Breast epithelium (tissue), 4 donors: Measurements from ENCODE around the gene ARHGAP45. TPM values are rescaled to one million over a fixed set of nuclear protein-coding genes. Genes with fewer than 3 reads are reported as not detected.

Source experiments
- DNase-seq, 2 donors: peaks; one replicate each; pipeline ENCODE4 v3.0.0-alpha.2; 2019; ENCODE audit warnings: low spot score in 2 of 2
- H3K27ac ChIP-seq, 2 donors: fragments of 200-600 bp; sonication (generic) in 1 of 2; one replicate each; pipeline ENCODE4 v1.5.1; 2016 to 2019; ENCODE audit warnings: mild to moderate bottlenecking in 1 of 2
- H3K27me3 ChIP-seq, 2 donors: fragments of 200-600 bp; sonication (generic) in 1 of 2; one replicate each; pipeline versions ENCODE4 v1.5.1 to v1.6.0; 2017 to 2019; ENCODE audit warnings: control low read depth in 1 of 2, mild to moderate bottlenecking in 1 of 2
- H3K36me3 ChIP-seq: fragments of 200-600 bp; one replicate; pipeline ENCODE4 v1.5.1; 2019
- H3K4me1 ChIP-seq, 2 donors: fragments of 200-600 bp; sonication (generic); one replicate each; pipeline ENCODE4 v1.5.1; 2016 to 2019; ENCODE audit warnings: control low read depth in 1 of 2
- H3K4me3 ChIP-seq, 3 donors: fragments of 200-600 bp; sonication (generic); 1 replicate in 2 of 3; 2 replicates in 1 of 3; pipeline ENCODE4 v1.5.1; 2016 to 2019; ENCODE audit warnings: mild to moderate bottlenecking in 3 of 3, moderate library complexity in 2 of 3
- H3K9me3 ChIP-seq, 2 donors: fragments of 200-600 bp; sonication (generic) in 1 of 2; one replicate each; pipeline ENCODE4 v1.5.1; 2016 to 2019; ENCODE audit warnings: control low read depth in 1 of 2
- CTCF ChIP-seq, 3 donors: fragments of 450-650 bp; IDR thresholded peaks; one replicate each; pipeline ENCODE4 v1.5.1; 2016 to 2017; ENCODE audit warnings: antibody characterized with exemption in 3 of 3, mild to moderate bottlenecking in 3 of 3, moderate library complexity in 3 of 3
- POLR2A ChIP-seq: fragments of 450-650 bp; IDR thresholded peaks from one replicate; pipeline ENCODE4 v1.6.1; 2016; ENCODE audit warnings: antibody characterized with exemption, mild to moderate bottlenecking, moderate library complexity
- POLR2AphosphoS5 ChIP-seq, 3 donors: sonication (generic); formaldehyde crosslinking; IDR thresholded peaks; one replicate each; pipeline ENCODE4 v1.6.1; 2017; ENCODE audit warnings: antibody characterized with exemption in 3 of 3
- intact Hi-C: fragments of 100-400 bp; cut with DNase I; formaldehyde crosslinking; loops from one replicate; pipeline ENCODE4 v1.15.1; 2023; ENCODE audit warnings: low total_unique reads
- total RNA-seq, 3 donors: library from RNA; depleted of rRNA; stranded (reverse); fragments of >200 nt; gene quantifications; one replicate each; pipeline ENCODE4 v1.1.0, GENCODE V29; 2016

Gene ARHGAP45
- total RNA-seq, 3 donors from 2014 or later: 18.7 to 43.2 (median 23.9) TPM

GRCh38 chr19:1085053-1085658 is 18.2 kb downstream of the ARHGAP45 start:
- Histone ChIP-seq H3K36me3 (no peaks in the 10 kb centered on the region), H3K27ac (no peak overlapping the region), H3K4me1 (no peaks in the 10 kb centered on the region), H3K27me3 (no peaks in the 10 kb centered on the region), H3K9me3 (no peaks in the 10 kb centered on the region), H3K4me3 (no peak overlapping the region)
- intact Hi-C loops: no loop called here
- no peak for DNase-seq
- TF ChIP-seq CTCF (IDR thresholded peaks at IDR 0.05) (no peak), POLR2A (no peak), POLR2AphosphoS5 (IDR thresholded peaks at IDR 0.05) (no peak)

GRCh38 chr19:1085676-1086442 is 18.9 kb downstream of the ARHGAP45 start:
- Histone ChIP-seq H3K27me3 (no peaks in the 10 kb centered on the region), H3K9me3 (no peaks in the 10 kb centered on the region), H3K4me3 (no peak overlapping the region), H3K36me3 (no peaks in the 10 kb centered on the region), H3K4me1 (no peaks in the 10 kb centered on the region), H3K27ac (peak overlapping the region in 1 of 2 donors; percentile 10)
- no peak for DNase-seq
- intact Hi-C loops: no loop called here
- no peak for TF ChIP-seq POLR2A
- no peak for TF ChIP-seq CTCF (IDR thresholded peaks at IDR 0.05)

GRCh38 chr19:1086613-1087012 is 19.6 kb downstream of the ARHGAP45 start:
- H3K27ac ChIP-seq: no peak overlapping the region
- no peak overlapping the region for H3K4me3 ChIP-seq
- no peaks in the 10 kb centered on the region for H3K27me3 ChIP-seq
- no peak for TF ChIP-seq CTCF (IDR thresholded peaks at IDR 0.05)
- no peak for TF ChIP-seq POLR2AphosphoS5 (IDR thresholded peaks at IDR 0.05)
- TF ChIP-seq POLR2A: no peak
- intact Hi-C loops: no loop called here
- no peak for DNase-seq
- H3K9me3 ChIP-seq: no peaks in the 10 kb centered on the region
- H3K4me1 ChIP-seq: no peaks in the 10 kb centered on the region
- no peaks in the 10 kb centered on the region for H3K36me3 ChIP-seq

DNA sequence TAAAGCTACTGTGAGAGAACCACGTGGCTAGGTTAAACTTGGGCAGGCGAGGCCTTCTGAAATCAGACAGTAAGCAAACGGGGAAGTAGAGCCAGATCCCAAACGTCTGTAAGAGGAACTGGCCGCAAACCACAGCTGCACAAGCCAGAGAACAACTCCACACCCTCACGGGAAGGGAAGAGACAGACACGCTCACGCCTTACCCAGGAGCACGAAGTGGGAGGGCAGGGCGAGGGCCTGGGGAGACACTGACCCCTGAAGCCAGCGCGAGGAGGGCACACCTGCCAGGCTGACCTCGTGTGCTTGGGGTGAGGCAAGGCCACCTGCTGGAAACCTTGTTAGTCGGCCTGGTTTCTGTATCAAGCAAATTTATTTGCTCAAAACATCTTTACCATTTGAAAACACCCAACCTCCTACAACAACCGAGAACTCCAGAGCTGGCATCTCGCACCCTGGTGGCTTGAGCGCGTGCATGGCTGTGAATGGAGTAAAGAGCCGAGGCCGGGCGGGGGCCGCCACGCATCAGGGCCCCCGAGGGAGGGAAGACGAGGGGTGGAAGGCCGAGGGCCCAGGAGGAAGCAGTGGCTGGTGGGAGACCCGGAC is 20.9 kb downstream of the ARHGAP45 start:
- H3K36me3 ChIP-seq: no peaks in the 10 kb centered on the region
- H3K4me3 ChIP-seq: no peak overlapping the region
- H3K9me3 ChIP-seq: no peaks in the 10 kb centered on the region
- TF ChIP-seq CTCF (IDR thresholded peaks at IDR 0.05): no peak
- peak in 1 of 3 donors; percentile 29 for TF ChIP-seq POLR2AphosphoS5 (IDR thresholded peaks at IDR 0.05)
- intact Hi-C loops: no loop called here
- no peaks in the 10 kb centered on the region for H3K4me1 ChIP-seq
- DNase-seq: no peak
- H3K27me3 ChIP-seq: no peaks in the 10 kb centered on the region
- H3K27ac ChIP-seq: peak overlapping the region; percentile 53 to 62

DNA sequence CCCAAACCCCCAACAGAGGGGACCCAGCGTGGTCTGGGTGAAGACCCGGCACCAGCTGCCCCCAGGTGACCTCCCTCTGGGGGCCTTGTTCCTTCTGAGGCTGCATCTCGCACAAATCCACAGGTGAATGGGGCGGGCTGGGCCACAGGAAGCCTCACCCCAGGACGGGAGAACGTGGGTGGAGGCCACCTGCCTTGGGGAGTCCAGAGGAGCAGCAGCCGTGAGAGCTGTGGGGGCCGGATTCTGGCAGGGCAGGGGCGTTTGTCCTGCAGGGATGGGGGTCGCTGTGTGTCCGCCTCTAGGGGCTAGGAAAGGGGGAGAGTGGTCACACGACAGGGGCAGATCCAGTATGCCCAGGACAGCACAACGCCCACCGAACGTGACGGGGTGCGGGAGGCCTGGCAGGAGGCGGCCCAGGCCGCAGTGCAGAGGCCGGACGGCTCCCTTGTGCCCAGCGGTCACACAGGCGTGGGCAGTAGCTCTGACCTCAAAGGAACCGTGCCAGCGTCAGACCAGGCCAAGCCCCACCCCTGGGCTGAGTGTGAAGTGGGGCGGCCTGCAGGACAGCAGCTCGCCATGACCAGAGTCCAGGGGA is 21.5 kb downstream of the ARHGAP45 start:
- Histone ChIP-seq H3K27ac (peak overlapping the region; percentile 53 to 62), H3K36me3 (no peaks in the 10 kb centered on the region), H3K4me1 (peaks cover 0 to 4% of the 10 kb centered on the region in 2 donors), H3K9me3 (no peaks in the 10 kb centered on the region), H3K27me3 (no peaks in the 10 kb centered on the region), H3K4me3 (no peak overlapping the region)
- DNase-seq: no peak
- TF ChIP-seq POLR2AphosphoS5 (IDR thresholded peaks at IDR 0.05) (no peak), POLR2A (no peak)
- intact Hi-C loops: no loop called here
